ACHN (cell line): Measurements from ENCODE around the gene TAS2R60.
"Not testable (repeated sequence)": the region's sequence is repeated elsewhere in the genome, so short reads cannot be mapped to it uniquely, and the experiment has no call there.

ENCODE experiments used
- DNase-seq: peaks from one replicate; pipeline ENCODE4 v3.0.0-alpha.2; 2015
- in situ Hi-C: cut with HindIII; loops from 2 replicates; pipeline ENCODE4 v1.10.0; 2017; ENCODE audit warnings: low sequenced_read_pairs, low pct_ligation_motif_present, low pct_unique_long_range_greater_than_20kb

Gene TAS2R60

GRCh38 chr7:143443153-143443552, at the start of gene TAS2R60:
TAS2R60 (plus strand) TSS chr7:143443453; CDS start chr7:143443453, 0 bp downstream.
- in situ Hi-C loops = no loop called here
- no peak for DNase-seq

GRCh38 chr7:143394068-143394467, 49.2 kb upstream of the TAS2R60 start:
- DNase-seq = no peak

GRCh38 chr7:143394777-143395176, 48.5 kb upstream of the TAS2R60 start:
- in situ Hi-C loops = no loop called here
- no peak for DNase-seq

More at GRCh38 chr7:143394068-143394467, 49.2 kb upstream of the TAS2R60 start:
- in situ Hi-C loops = no loop called here

GRCh38 chr7:143395187-143396149, 47.8 kb upstream of the TAS2R60 start:
- in situ Hi-C loops = no loop called here
- no peak for DNase-seq

- in situ Hi-C loops = no loop called here
- no peak for DNase-seq
Observed at GRCh38 chr7:143396182-143396581, 47.1 kb upstream of the TAS2R60 start.

GRCh38 chr7:143396625-143397556, 46.4 kb upstream of the TAS2R60 start:
- in situ Hi-C loops = no loop called here
- no peak for DNase-seq

- DNase-seq = no peak
- in situ Hi-C loops = no loop called here
Observed at GRCh38 chr7:143397710-143398530, 45.3 kb upstream of the TAS2R60 start.

GRCh38 chr7:143398616-143399015, 44.6 kb upstream of the TAS2R60 start:
- in situ Hi-C loops = no loop called here
- DNase-seq = no peak

- no peak for DNase-seq
- in situ Hi-C loops = no loop called here
Observed at GRCh38 chr7:143399151-143399550, 44.1 kb upstream of the TAS2R60 start.

GRCh38 chr7:143399642-143400041, 43.6 kb upstream of the TAS2R60 start:
- no peak for DNase-seq
- in situ Hi-C loops = no loop called here

- no peak for DNase-seq
- in situ Hi-C loops = no loop called here
Observed at GRCh38 chr7:143401265-143401664, 42.0 kb upstream of the TAS2R60 start.

GRCh38 chr7:143402233-143402632, 41.0 kb upstream of the TAS2R60 start:
- DNase-seq, in situ Hi-C loops: not testable (repeated sequence)

GRCh38 chr7:143405173-143406001, 37.9 kb upstream of the TAS2R60 start:
- in situ Hi-C loops = no loop called here
- no peak for DNase-seq

GRCh38 chr7:143406002-143406357, 37.3 kb upstream of the TAS2R60 start:
- no peak for DNase-seq
- in situ Hi-C loops = no loop called here

- in situ Hi-C loops = no loop called here
- DNase-seq = no peak
Observed at GRCh38 chr7:143407287-143408251, 35.7 kb upstream of the TAS2R60 start.

GRCh38 chr7:143408252-143408685, 35.0 kb upstream of the TAS2R60 start:
- DNase-seq = no peak
- in situ Hi-C loops = no loop called here
